MM.1S (cell line): ENCODE measurements around the gene WHRN.

Experiments
- DNase-seq: peaks from one replicate; pipeline ENCODE4 v3.0.0-alpha.2; 2015
- H2AFZ ChIP-seq: fragments of 300-600 bp; sonication (generic); 2 replicates; pipeline ENCODE4 v1.6.0; 2016; ENCODE audit warnings: antibody characterized with exemption, low read length
- H3F3A ChIP-seq: fragments of 300-600 bp; sonication (generic); 2 replicates; pipeline ENCODE4 v1.6.1; 2016; ENCODE audit warnings: mild to moderate bottlenecking, antibody characterized with exemption, low read length, moderate library complexity, mixed read lengths; ENCODE audit not compliant: insufficient read depth
- H3K27ac ChIP-seq: fragments of 300-600 bp; sonication (generic); 2 replicates; pipeline ENCODE4 v1.5.1; 2016; ENCODE audit warnings: mild to moderate bottlenecking, low read length
- H3K27me3 ChIP-seq: fragments of 300-600 bp; sonication (generic); replicated peaks from 2 replicates; pipeline ENCODE4 v1.6.0; 2016; ENCODE audit warnings: low read length; ENCODE audit not compliant: insufficient read depth
- H3K36me3 ChIP-seq: fragments of 300-600 bp; sonication (generic); replicated peaks from 2 replicates; pipeline ENCODE4 v1.6.1; 2016; ENCODE audit warnings: mild to moderate bottlenecking, low read length, mixed read lengths; ENCODE audit not compliant: insufficient read depth
- H3K4me1 ChIP-seq: fragments of 300-600 bp; sonication (generic); 2 replicates; pipeline ENCODE4 v1.6.1; 2016; ENCODE audit warnings: low read length, mixed read lengths
- H3K4me2 ChIP-seq: fragments of 300-600 bp; sonication (generic); 2 replicates; pipeline ENCODE4 v1.6.0; 2016; ENCODE audit warnings: low read depth, low read length
- H3K4me3 ChIP-seq: fragments of 300-600 bp; sonication (generic); 2 replicates; pipeline ENCODE4 v1.5.1; 2016; ENCODE audit warnings: low read length, mixed read lengths
- H3K79me2 ChIP-seq: fragments of 300-600 bp; sonication (generic); 2 replicates; pipeline ENCODE4 v1.6.1; 2016; ENCODE audit warnings: mixed run types, low read length, mixed read lengths
- H3K9ac ChIP-seq: fragments of 300-600 bp; sonication (generic); 2 replicates; pipeline ENCODE4 v1.6.1; 2016; ENCODE audit warnings: low read length, mixed read lengths
- H3K9me2 ChIP-seq: fragments of 300-600 bp; sonication (generic); replicated peaks from 2 replicates; pipeline ENCODE4 v1.6.1; 2016; ENCODE audit warnings: mild to moderate bottlenecking, low read length, mixed read lengths; ENCODE audit not compliant: insufficient read depth
- H3K9me3 ChIP-seq: fragments of 300-600 bp; sonication (generic); replicated peaks from 2 replicates; pipeline ENCODE4 v1.6.1; 2016; ENCODE audit warnings: mild to moderate bottlenecking, low read length, mixed read lengths; ENCODE audit not compliant: insufficient read depth
- H4K20me1 ChIP-seq: fragments of 300-600 bp; sonication (generic); 2 replicates; pipeline ENCODE4 v1.6.1; 2016; ENCODE audit warnings: mild to moderate bottlenecking, low read length, moderate library complexity, mixed read lengths; ENCODE audit not compliant: insufficient read depth
- CTCF ChIP-seq: fragments of 300-600 bp; sonication (generic); IDR thresholded peaks from 2 replicates; pipeline ENCODE4 v1.5.1; 2016; ENCODE audit warnings: antibody characterized with exemption, low read length, mixed read lengths
- EZH2 ChIP-seq: fragments of 300-600 bp; sonication (generic); optimal IDR thresholded peaks from 2 replicates; pipeline ENCODE3; 2017; ENCODE audit warnings: low read depth, mild to moderate bottlenecking, antibody characterized with exemption, low read length, mixed read lengths
- EZH2phosphoT487 ChIP-seq: fragments of 300-600 bp; sonication (generic); IDR thresholded peaks from 2 replicates; pipeline ENCODE4 v1.6.1; 2018; ENCODE audit warnings: antibody characterized with exemption, low read length

The WHRN gene

GRCh38 chr9:114389612-114390368, 115.5 kb downstream of the WHRN start:
- TF ChIP-seq CTCF, result no peak
- TF ChIP-seq EZH2, result no peak
- no peak for TF ChIP-seq EZH2phosphoT487
- Histone ChIP-seq H2AFZ (no peak overlapping the region), H3K36me3 (no peaks in the 10 kb centered on the region), H3K27ac (no peak overlapping the region; the same call in 1 of the 2 replicates), H3K9me3 (no peaks in the 10 kb centered on the region), H4K20me1 (no peaks in the 10 kb centered on the region), H3K4me2 (no peak overlapping the region), H3K9me2 (no peaks in the 10 kb centered on the region), H3K4me3 (no peak overlapping the region), H3K4me1 (peaks cover 30% of the 10 kb centered on the region), H3K27me3 (no peaks in the 10 kb centered on the region), H3K9ac (no peak overlapping the region), H3K79me2 (peaks cover 89% of the 10 kb centered on the region), H3F3A (peaks cover 36% of the 10 kb centered on the region)
- DNase-seq, result no peak

GRCh38 chr9:114388764-114389375, 116.4 kb downstream of the WHRN start:
- no peaks in the 10 kb centered on the region for H3K9me3 ChIP-seq
- peaks cover 89% of the 10 kb centered on the region for H3K79me2 ChIP-seq
- TF ChIP-seq EZH2phosphoT487, result no peak
- H2AFZ ChIP-seq, result no peak overlapping the region
- H3K36me3 ChIP-seq, result no peaks in the 10 kb centered on the region
- no peaks in the 10 kb centered on the region for H3K9me2 ChIP-seq
- peak overlapping the region; percentile 85 for H3K4me2 ChIP-seq
- DNase-seq, result no peak
- H3K9ac ChIP-seq, result peak overlapping the region; percentile 99
- no peaks in the 10 kb centered on the region for H3K27me3 ChIP-seq
- H3K4me3 ChIP-seq, result peak overlapping the region; percentile 88
- H3F3A ChIP-seq, result peaks cover 37% of the 10 kb centered on the region
- H3K27ac ChIP-seq, result peak overlapping the region; percentile 96
- peaks cover 39% of the 10 kb centered on the region for H3K4me1 ChIP-seq
- no peaks in the 10 kb centered on the region for H4K20me1 ChIP-seq

- Histone ChIP-seq H3K4me1 (peaks cover 45% of the 10 kb centered on the region), H3K27ac (peak overlapping the region; percentile 96), H3K4me3 (peak overlapping the region; percentile 88), H3F3A (peaks cover 37% of the 10 kb centered on the region), H2AFZ (no peak overlapping the region), H3K36me3 (no peaks in the 10 kb centered on the region), H3K4me2 (peak overlapping the region; percentile 85), H3K79me2 (peaks cover 89% of the 10 kb centered on the region), H3K9ac (peak overlapping the region; percentile 99), H4K20me1 (no peaks in the 10 kb centered on the region), H3K9me2 (no peaks in the 10 kb centered on the region), H3K9me3 (no peaks in the 10 kb centered on the region), H3K27me3 (no peaks in the 10 kb centered on the region)
- no peak for TF ChIP-seq EZH2
- no peak for TF ChIP-seq EZH2phosphoT487
- TF ChIP-seq CTCF, result no peak
- no peak for DNase-seq
These were observed 117.0 kb downstream of the WHRN start for GRCh38 chr9:114388357-114388682.
